ENCODE data around the gene FERMT3. TPM values are rescaled to one million over a fixed set of nuclear protein-coding genes. Genes with fewer than 3 reads are reported as not detected.

Gene FERMT3
- total and polyA plus RNA-seq, 2 donors (not counting 3 experiments of a cell fraction or from before 2014, with no cell fraction given), result 64.4 to 100 TPM

- CTCF ChIA-PET, result no interaction called here
- dilution Hi-C loops (cut with MboI; ENCODE audit: extremely low pct_ligation_motif_present, low sequenced_read_pairs) (no loop called here), intact Hi-C loops (cut with micrococcal nuclease) (no loop called here)
- no peak overlapping the region for H2AFZ ChIP-seq (ENCODE audit: low read depth, low read length)
- H3K9me1 ChIP-seq (replicated peaks; ENCODE audit: control insufficient read depth, extremely low read depth, insufficient read depth, low read length), result no peaks in the 10 kb centered on the region
- H4K20me1 ChIP-seq (replicated peaks; ENCODE audit: control insufficient read depth, extremely low read depth, insufficient read depth, low read length), result no peaks in the 10 kb centered on the region
- H3K36me3 ChIP-seq (ENCODE audit: control insufficient read depth in 2 of 2, extremely low read depth in 1 of 2, insufficient read depth in 2 of 2, low read length in 2 of 2), result no peaks in the 10 kb centered on the region
- H3K9ac ChIP-seq (replicated peaks; ENCODE audit: extremely low read depth, insufficient read depth, low read length), result no peak overlapping the region
- H3K4me3 ChIP-seq (replicated peaks in 1 of 3; ENCODE audit: insufficient read depth in 1 of 3, low read depth in 1 of 3, low read length in 3 of 3), result no peak overlapping the region
- H3K4me1 ChIP-seq (ENCODE audit: control insufficient read depth, extremely low read depth, insufficient read depth, low read length), result no peaks in the 10 kb centered on the region
- peaks cover 2% of the 10 kb centered on the region for H3K79me2 ChIP-seq (ENCODE audit: control insufficient read depth, insufficient read depth, low read length)
- H3K27me3 ChIP-seq (ENCODE audit: control insufficient read depth in 2 of 2, insufficient read depth in 2 of 2, low read length in 2 of 2), result no peaks in the 10 kb centered on the region
- TF ChIP-seq FOS (IDR thresholded peaks at IDR 0.05; ENCODE audit: borderline replicate concordance, insufficient read depth, low read length) (no peak), POLR2AphosphoS5 (IDR thresholded peaks at IDR 0.05; ENCODE audit: insufficient read depth, low read depth, low read length) (no peak), EZH2 (IDR thresholded peaks at IDR 0.05; ENCODE audit: borderline replicate concordance, low read depth, low read length, severe bottlenecking) (no peak), MAX (IDR thresholded peaks at IDR 0.05; ENCODE audit: insufficient read depth, insufficient read length) (no peak), MYC (IDR thresholded peaks at IDR 0.05; ENCODE audit: low read depth, low read length) (no peak), POLR2A (IDR thresholded peaks at IDR 0.05; ENCODE audit: low read depth, low read length) (no peak), GATA2 (IDR thresholded peaks at IDR 0.05; ENCODE audit: insufficient read depth, insufficient read length, low read depth, low read length) (no peak), CTCF (IDR thresholded peaks at IDR 0.05; ENCODE audit: extremely low read depth in 1 of 2, insufficient read depth in 1 of 2, low read depth in 1 of 2, low read length in 2 of 2) (no peak), JUN (IDR thresholded peaks at IDR 0.05; ENCODE audit: borderline replicate concordance, insufficient read depth, insufficient read length, low read depth) (no peak)
- H3K9me3 ChIP-seq (replicated peaks; ENCODE audit: control insufficient read depth, insufficient read depth, low read length), result no peaks in the 10 kb centered on the region
- POLR2A ChIA-PET, result no interaction called here
- no peak overlapping the region for H3K27ac ChIP-seq (ENCODE audit: insufficient read depth, low read depth, low read length)
- H3K4me2 ChIP-seq (ENCODE audit: insufficient read depth, low read length), result no peak overlapping the region
- no TSS peak for BruUV-seq (replicated peaks)
- FAIRE-seq, result no peak
- DNase-seq (ENCODE audit: low read depth, low spot score), result no peak
Observed at GRCh38 chr11:64157631-64158394, 48.7 kb upstream of the FERMT3 start.

All from endothelial cell of umbilical vein (primary cell).